GM19328 (cell line): ENCODE measurements around the gene NUTM2D.
A peak's percentile ranks its signal among the peaks of the same experiment; 100 is the strongest.
"Not testable (repeated sequence)": the region's sequence is repeated elsewhere in the genome, so short reads cannot be mapped to it uniquely, and the experiment has no call there.

Experiments
- ATAC-seq: cut with Tn5 transposase; IDR thresholded peaks from one replicate; pipeline ENCODE4 v1.9.1; 2021; ENCODE audit warnings: mild to moderate bottlenecking, moderate library complexity; ENCODE audit not compliant: unreplicated experiment

The NUTM2D gene, protein sequence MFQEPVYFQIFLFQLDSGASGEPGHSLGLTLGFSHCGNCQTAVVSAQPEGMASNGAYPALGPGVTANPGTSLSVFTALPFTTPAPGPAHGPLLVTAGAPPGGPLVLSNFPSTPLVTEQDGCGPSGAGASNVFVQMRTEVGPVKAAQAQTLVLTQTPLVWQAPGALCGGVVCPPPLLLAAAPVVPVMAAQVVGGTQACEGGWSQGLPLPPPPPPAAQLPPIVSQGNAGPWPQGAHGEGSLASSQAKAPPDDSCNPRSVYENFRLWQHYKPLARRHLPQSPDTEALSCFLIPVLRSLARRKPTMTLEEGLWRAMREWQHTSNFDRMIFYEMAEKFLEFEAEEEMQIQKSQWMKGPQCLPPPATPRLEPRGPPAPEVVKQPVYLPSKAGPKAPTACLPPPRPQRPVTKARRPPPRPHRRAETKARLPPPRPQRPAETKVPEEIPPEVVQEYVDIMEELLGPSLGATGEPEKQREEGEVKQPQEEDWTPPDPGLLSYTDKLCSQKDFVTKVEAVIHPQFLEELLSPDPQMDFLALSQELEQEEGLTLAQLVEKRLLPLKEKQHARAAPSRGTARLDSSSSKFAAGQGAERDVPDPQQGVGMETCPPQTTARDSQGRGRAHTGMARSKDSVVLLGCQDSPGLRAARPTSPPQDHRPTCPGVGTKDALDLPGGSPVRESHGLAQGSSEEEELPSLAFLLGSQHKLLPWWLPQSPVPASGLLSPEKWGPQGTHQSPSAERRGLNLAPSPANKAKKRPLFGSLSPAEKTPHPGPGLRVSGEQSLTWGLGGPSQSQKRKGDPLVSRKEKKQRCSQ

GRCh38 chr10:87357444-87357843 is at the start of gene NUTM2D:
TSS of gene NUTM2D (plus strand) at chr10:87357744. CDS start at chr10:87358266, 522 bp downstream.
- ATAC-seq: not testable (repeated sequence)

DNA sequence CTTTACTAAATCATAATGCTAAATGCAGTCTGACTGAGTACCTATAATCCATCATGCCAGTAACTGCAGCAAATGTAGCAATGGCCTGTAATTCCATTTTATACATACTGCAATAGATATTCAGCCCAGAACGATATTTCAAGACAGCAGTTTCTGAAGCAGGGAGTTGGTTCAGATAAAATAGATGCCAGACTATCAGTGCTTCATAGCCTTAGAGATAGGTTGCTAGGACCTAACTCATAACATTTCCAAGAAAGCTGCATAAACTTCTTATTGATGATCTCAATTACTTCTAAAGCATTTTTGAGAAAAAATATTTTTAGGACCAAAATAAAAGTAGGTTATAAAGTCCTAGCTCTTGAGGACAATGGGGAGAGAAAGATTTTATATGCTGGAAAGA is 48.8 kb upstream of the NUTM2D start:
- ATAC-seq: not testable (repeated sequence)

- not testable (repeated sequence) for ATAC-seq
These were observed 47.9 kb upstream of the NUTM2D start for GRCh38 chr10:87309657-87310056.

DNA sequence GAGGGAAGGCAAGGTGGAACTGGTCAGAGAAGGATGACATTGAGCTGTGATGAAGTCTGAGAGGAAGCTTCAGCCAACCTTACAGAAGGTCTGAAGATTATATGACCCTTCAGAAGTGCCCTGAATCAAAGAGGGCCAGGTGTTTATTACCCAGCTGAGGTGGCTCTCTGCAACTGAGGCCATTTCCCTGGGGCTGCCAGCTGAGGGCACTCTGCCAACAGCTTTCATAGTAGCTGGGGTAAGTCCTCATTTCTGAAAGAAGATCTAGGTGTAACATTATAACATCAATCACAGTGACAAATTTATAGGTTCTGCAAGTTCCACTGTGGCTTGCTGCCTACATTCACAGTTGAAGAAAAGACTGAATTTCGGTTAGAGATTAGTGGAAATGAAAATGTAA is 46.0 kb upstream of the NUTM2D start:
- not testable (repeated sequence) for ATAC-seq

DNA sequence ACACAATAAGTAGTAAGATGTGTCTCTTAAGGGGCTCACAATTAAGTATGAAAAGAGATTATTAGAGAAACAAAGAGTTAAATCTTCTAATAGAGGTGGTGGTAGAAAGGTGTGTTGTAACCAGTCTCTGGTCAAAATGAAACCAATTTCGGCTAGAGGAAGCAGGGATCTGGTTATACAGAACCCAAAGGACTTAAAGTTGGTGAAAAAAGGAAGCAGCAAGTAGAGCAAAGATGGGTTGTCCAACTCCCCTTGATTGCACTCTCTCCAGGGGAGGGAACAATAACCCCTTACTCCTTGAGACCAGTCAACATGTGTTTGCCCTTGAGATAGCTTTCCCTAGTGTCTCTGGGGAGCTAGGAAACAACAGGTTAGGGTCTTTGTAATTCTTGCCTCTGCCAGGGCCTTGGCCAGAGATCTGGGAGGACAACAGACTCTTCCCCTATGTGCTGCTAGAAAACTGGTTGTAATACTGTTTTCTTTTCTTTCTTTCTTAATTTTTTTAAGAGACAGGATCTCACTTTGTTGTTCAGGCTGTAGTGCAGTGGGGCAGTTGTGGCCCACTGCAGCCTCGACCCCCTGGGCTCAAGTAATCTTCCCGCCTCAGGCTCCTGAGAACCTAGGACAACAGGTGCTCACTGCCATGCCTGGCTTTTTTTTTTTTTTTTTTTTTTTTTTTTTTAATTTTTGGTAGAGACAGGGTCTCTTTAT is 43.7 kb upstream of the NUTM2D start:
- not testable (repeated sequence) for ATAC-seq

DNA sequence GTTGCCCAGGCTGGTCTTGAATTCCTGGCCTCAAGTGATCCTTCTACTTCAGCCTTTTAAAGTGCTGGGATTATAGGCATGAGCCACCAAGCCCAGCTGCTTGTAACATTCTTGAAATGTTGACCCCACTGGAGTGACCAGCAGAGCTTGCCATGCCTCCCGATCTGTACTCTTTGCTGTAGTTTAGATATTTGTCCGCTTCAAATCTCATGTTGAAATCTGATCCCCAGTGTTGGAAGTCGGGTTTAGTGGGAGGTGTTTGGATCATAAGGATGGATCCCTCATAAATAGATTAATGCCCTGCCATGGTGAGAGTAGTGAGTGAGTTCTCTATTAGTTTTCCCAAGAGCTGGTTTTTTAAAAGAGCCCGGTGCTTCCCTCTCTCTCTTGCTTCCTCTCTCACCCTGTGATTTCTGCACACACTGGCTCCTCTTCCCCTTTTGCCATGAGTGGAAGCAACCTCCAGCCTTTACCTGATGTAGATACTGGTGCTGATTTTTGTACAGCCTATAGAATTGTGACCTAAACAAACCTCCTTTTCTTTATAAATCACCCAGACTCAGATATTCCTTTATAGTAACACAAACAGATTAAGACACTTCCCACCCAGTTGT is 43.1 kb upstream of the NUTM2D start:
- ATAC-seq: not testable (repeated sequence)

DNA sequence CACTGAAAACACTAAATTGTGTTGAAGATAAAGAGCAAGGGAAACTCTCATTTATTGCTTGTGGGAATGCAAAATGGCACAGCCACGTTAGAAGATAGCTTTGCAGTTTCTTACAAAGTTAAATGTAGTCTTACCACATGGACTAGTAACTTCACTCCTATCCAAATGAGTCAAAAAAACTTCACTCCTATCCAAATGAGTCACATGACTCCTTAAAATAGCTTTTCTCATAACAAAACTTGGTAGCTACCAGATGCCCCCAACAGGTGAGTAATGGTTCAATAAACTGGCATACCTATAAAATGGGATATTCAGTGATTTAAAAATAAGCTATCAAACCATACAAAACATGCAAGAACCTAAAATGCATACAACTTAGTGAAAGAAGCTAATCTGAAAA is 36.0 kb upstream of the NUTM2D start:
- not testable (repeated sequence) for ATAC-seq

- not testable (repeated sequence) for ATAC-seq
These were observed 33.0 kb upstream of the NUTM2D start for GRCh38 chr10:87324559-87324958.

- not testable (repeated sequence) for ATAC-seq
These were observed 29.6 kb upstream of the NUTM2D start for GRCh38 chr10:87327958-87328357.

- ATAC-seq: not testable (repeated sequence)
These were observed 28.4 kb upstream of the NUTM2D start for GRCh38 chr10:87329131-87329530.

DNA sequence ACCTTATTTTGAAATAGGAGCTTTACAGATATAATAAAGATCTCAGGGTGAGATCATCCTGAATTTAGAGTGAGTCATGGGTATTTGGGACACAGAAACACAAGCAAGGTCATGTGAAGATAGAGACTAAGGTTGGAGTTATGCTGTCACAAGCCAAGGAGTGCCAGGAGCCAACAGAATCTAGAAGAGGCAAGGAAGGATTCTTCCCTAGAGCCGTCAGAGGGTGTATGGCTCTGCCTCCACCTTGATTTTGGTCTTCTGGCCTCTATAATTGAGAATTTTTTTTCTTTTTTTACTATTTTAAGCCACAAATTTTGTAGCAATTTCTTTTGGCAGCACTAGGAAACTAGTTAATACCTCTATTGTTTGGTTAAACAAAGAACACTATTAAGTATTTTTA is 24.9 kb upstream of the NUTM2D start:
- ATAC-seq: not testable (repeated sequence)

DNA sequence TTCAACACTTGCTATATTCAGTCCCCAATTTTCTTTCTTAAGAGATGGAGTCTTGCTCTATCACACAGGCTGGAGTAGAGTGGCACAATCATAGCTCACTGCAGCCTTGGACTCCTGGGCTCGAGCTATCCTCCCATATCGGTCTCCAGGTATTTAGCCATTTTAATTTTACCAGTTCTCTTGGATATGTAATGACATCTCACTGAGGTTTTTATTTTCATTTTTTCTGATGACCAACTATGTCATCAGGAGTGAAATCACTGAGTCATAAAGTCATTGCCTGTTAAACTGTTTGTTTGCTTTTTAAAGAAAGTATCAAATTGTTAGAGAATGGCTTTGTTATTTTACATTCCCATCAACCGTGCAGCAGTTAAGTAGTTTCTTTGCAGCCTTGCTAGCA is 17.1 kb upstream of the NUTM2D start:
- ATAC-seq: not testable (repeated sequence)

- ATAC-seq: peak; percentile 13
These were observed 15.9 kb upstream of the NUTM2D start for GRCh38 chr10:87341546-87342142.

DNA sequence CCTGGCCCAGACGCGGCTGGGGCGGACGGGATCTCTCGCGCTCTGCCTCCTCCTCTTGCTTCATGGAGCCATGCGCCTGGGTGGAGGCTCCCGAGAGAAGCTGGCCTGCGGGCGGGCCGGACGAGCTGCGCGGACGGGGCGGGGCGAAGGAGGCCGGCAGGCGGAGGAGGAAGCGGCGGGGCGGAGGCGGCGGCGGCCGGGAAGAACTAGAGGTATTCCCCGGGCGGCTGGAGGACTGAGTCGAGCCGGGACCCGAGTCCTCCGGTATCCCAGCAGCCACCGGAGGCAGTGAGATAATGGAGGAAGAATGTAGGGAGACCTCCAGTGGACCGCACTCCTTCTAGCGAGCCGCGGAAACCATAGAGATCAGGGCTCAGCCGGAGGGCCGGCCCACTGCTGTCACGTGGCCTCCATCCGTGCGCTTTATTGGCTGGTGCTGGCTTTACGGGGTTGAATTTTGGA is 15.3 kb upstream of the NUTM2D start:
- ATAC-seq: peak; percentile 87

DNA sequence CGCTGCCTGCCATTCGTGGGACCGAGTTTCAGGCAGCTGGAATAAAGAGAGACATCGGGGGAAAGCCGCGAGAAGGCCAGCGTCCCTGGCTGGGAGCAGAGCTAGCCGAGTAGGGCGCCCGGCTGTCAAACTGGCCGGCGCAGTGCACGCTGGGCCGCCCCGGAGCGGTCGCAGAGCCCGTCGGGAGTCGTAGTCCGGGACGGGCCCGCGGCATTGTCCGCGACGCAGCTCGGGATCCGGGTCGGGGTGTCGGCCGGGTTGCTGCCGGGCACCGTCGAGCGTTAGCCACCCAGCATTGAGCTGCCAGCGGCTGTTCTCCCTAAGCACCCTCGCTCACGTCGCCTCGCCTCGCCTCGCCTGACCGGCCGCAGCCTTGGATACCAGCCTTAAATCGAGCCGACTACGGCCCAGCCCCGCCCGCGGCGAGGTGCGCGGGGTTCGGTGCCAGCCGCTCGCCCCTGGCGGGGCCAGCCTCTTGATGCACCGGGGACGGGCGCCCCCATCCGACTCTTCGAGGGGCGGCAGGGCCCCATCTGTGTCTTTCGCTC is 14.8 kb upstream of the NUTM2D start:
- peak; percentile 66 for ATAC-seq

- not testable (repeated sequence) for ATAC-seq
These were observed 11.8 kb upstream of the NUTM2D start for GRCh38 chr10:87345743-87346142.

DNA sequence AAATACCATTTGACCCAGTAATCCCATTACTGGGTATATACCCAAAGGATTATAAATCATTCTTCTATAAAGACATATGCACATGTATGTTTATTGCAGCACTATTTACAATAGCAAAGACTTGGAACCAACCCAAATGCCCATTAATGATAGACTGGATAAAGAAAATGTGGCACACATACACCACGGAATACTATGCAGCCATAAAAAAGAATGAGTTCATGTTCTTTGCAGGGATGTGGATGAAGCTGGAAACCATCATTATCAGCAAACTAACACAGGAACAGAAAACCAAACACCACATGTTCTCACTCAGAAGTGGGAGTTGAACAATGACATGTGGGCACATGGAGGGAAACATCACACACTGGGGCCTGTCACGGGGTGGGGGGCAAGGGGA is 7.4 kb upstream of the NUTM2D start:
- ATAC-seq: not testable (repeated sequence)

DNA sequence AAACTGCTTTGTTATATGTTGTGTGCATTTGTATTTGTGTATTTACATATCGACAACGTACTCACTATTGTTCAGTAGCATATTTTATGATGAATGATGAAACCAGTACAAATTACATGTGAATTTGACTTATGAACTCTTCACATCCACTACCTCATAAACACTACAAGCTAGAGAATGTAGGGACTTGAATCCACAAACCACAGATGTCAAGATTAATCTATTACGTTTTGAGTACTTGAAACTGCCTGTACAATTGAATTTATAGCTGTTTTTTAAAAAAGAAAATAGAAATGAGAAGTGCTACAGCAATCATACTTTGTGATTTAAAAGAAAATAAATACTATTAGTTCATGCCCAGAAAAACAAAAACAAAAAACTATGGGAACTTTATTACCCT is 4.7 kb upstream of the NUTM2D start:
- ATAC-seq: not testable (repeated sequence)

GRCh38 chr10:87355110-87355509 is 2.4 kb upstream of the NUTM2D start:
- not testable (repeated sequence) for ATAC-seq

GRCh38 chr10:87358159-87358558 is 615 bp downstream of the NUTM2D start:
- ATAC-seq: not testable (repeated sequence)
